HG02571 (cell line): ENCODE data around the gene TCF7L1.

ENCODE experiments used
- ATAC-seq: cut with Tn5 transposase; IDR thresholded peaks from one replicate; pipeline ENCODE4 v1.9.1; 2021; ENCODE audit warnings: mild to moderate bottlenecking, moderate library complexity; ENCODE audit not compliant: unreplicated experiment

The TCF7L1 gene

DNA sequence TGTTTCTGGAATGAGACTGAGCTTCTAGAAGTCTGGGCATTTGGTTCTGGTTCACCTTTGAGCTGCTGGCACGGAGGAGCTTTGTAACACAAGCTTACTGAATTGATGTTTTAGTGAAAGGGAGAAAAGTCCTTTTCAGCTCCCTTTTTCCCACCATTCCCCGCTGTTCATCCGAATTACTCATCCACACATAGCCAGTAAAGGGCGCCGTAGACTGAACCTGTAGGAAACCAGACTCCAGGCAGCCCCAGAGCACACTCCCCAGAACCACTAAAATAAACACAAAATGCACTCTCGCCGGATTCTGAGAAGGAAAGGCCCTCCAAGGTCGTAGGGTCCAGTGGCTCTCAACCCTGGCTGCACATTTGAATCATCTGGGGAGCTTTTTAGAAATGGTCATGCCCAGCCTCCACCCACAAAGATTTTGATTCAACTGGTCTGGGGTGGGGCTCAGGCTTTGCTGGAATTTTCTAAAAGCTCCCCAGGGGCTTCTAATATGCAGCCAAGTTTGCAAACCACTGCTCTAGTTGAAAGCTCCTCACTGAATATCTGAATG lies 29.6 kb downstream of the TCF7L1 start:
- ATAC-seq, result no peak

GRCh38 chr2:85163675-85164074 lies 30.5 kb downstream of the TCF7L1 start:
- no peak for ATAC-seq

DNA sequence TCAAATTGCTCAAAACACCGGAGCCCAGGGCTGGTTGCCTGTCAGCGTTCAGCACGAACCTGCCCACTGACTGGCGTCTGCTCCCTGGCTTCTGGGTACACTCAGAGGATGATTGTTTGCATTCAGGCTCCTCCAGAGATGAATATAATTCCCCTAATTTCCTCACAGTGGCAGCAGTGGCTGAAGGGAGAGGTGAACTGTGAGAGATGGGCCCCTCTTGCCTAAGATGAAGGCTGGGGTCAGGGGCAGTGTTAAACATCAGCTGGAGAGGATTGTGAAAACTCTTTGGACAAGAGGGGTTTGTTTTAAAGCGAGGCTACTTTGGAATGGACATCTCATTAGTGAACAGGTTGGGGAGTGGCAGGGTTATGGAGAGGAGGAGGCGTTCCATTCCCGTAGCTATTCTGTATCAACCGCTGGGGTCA lies 31.0 kb downstream of the TCF7L1 start:
- no peak for ATAC-seq

- no peak for ATAC-seq
Measured at GRCh38 chr2:85165088-85165690, 32.0 kb downstream of the TCF7L1 start.

DNA sequence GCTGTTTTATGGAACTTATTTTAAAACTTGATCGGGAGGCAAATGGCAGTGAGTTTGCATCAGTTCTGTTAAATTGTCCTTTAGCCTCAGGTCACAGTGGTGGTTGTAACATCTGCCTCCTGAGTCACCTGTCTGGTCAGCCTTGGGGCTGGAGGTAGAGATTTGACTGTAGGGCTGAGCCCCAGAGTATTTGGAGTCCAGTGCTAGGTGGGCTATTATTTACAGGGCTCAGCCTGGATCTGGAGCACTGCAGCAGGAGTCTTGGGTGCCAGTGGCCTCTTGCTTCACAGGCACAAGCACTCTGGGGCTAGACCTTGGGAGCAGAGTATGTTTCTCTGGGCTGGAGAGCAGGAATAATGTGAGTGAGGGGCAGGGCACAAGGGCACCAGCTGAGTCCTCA lies 32.8 kb downstream of the TCF7L1 start:
- no peak for ATAC-seq

DNA sequence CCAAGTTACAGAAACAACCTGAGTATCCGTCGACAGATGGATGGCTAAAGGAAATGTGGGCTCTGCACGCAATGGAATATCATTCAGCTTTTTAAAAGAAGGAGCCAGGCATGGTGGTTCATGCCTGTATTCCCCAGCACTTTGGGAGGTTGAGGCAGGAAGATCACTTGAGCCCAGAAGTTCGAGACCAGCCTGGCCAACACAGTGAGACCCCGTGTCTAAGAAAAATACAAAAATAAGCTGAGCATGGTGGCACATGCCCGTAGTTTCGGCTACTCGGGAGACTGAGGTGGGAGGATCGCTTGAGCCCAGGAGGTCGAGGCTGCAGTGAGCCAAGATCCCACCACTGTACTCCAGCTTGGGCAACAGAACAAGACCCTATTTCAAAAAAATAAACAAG lies 34.3 kb downstream of the TCF7L1 start:
- ATAC-seq, result no peak

DNA sequence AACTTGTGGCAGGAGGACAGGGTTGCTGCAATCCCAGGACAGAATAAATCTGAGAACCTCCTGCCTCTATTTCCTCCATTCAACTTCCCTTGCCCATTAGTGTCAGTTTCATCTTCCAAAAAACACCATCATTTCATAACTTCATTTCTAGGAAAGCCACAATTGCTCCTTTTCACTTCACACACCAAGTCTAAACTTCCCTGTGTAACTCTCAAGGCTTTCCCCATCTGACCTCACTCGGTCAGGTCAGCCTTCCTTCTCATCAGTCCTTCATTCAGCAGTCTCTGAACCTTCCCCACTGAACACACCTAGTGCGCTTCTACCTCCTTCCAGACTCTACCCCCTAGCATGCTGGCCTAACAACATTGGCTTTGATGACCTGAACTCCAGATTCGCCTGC lies 35.8 kb downstream of the TCF7L1 start:
- no peak for ATAC-seq

DNA sequence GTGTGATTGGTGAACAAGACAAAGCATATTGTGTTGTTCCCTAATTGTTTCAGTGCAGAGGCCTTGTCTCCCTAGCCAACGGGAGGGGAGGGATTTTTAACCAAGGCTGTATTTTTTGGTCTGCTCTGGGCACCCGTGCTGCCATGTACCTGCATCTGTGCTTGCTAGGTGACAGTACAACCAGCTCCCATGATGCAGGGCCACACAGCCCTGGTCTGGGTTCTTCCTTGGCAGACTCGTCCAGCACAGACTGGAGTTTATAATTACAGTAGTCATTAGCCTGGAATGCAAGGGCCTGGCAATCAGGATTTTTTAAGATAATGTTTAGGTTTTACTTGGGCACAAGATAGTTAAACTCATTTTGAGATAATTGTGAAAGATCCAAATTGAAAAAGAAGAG lies 36.4 kb downstream of the TCF7L1 start:
- no peak for ATAC-seq

- ATAC-seq, result no peak
Measured at GRCh38 chr2:85170938-85171475, 37.8 kb downstream of the TCF7L1 start.

DNA sequence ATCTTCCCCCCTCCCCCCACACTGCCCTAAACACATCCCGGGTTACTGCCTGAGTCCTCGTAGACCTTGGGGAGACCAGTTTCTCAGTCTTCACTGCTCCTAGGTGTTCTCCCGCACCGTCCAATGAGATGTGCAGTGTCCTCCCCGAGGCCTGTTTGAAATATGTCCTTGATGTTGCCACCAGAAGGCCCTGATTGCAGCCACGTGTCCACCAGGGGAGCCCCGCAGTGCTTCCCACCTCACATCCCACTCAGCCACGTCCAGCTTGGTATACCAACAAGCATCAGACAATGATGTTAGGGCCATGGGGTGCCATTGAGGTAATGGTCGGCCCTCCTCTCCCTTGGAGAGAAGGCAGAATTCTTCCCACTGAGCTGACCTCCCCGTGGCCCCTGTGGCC lies 38.7 kb downstream of the TCF7L1 start:
- no peak for ATAC-seq

- no peak for ATAC-seq
Measured at GRCh38 chr2:85173909-85174308, 40.7 kb downstream of the TCF7L1 start.

DNA sequence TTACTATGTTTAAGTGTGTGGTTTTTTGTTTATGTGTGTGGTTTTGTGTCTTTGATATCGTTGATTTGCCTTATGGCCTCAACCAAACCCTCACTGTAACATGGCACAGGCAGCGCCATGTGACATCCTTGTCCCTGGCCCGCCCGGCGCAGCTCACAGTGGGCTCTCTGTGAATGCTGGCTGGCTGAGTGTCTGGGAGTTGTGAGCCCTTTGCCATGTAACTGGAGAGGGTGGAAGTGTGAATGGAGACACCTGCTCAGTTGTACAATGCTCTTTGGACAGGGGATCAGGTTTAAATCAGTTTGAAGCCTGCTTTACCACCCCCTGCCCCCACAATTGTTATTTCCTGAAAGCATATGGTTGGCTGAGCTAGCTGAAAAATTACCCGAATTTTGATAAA lies 41.8 kb downstream of the TCF7L1 start:
- no peak for ATAC-seq

GRCh38 chr2:85175369-85176299 lies 42.4 kb downstream of the TCF7L1 start:
- no peak for ATAC-seq

DNA sequence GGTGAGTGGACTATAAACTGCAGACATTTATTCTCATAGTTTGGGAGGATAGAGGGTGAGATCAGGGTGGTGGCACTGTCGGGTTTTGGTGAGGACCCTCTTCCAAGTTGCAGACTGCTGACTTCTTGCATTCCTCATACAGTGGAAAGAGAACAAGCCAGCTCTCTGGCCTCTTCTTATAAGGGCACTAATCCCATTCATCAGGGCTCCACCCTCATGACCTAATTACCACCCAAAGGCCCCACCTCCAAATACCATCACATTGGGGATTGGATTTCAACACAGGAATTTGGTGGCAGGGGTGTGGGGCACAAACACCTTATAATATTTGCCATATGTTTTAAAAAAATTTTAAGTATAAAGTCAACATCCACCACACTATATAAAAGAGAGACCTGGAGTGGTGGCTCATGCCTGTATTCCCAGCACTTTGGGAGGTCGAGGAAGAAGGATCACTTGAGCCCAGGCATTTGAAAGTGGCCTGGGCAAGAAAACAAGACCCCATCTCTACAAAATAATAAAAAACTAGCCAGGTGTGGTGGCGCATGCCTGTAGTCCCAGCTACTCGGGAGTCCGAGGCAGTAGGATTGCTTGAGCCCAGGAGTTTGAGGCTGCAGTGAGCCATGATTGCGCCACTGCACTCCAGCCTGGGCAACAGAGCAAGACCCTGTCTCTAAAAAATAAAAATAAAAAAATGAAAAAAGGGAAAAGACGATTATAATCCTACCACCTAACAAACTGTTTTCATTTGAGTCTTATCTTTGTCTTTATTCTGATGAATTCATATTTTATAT lies 44.0 kb downstream of the TCF7L1 start:
- ATAC-seq, result no peak

GRCh38 chr2:85178154-85178553 lies 45.0 kb downstream of the TCF7L1 start:
- ATAC-seq, result no peak

GRCh38 chr2:85178980-85179411 lies 45.8 kb downstream of the TCF7L1 start:
- no peak for ATAC-seq

- no peak for ATAC-seq
Measured at GRCh38 chr2:85179541-85179940, 46.3 kb downstream of the TCF7L1 start.

DNA sequence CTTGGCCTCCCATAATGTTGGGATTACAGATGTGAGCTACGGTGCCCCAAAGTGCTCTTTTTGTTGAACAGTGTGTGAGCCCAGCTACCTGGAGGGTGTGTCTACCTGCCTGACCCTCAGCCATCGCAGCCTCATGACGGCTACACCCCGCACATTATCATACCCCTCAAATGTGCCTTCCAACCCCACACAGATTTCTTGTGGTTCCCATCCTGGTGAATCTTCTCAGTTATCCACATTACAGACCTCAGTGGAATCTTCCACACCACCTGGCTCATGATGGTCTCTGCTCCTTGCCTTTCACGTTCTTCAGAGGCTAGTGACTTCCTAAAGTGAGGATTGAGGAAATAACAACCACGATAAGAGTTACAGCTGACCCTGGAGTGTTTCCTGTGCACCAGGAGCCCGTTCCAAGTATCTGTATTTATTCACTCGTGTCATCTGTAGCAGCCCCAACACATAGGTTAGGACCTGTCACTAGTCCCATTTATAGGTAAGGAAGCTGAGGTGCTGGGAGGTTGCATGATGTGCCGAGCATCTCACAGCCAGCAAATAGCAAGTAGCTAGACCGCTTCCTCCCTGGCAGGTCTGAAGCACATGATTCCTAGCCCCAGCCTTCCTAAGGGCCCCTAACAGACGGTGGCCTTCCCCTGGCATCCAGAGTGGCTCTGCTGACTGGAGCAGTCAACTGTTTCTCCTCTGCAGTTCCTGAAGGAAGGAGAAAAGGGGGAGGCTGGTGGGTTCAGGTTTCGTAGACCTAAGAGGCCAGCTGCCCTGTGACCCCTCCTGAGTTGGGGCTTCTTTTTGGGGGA lies 47.3 kb downstream of the TCF7L1 start:
- no peak for ATAC-seq

DNA sequence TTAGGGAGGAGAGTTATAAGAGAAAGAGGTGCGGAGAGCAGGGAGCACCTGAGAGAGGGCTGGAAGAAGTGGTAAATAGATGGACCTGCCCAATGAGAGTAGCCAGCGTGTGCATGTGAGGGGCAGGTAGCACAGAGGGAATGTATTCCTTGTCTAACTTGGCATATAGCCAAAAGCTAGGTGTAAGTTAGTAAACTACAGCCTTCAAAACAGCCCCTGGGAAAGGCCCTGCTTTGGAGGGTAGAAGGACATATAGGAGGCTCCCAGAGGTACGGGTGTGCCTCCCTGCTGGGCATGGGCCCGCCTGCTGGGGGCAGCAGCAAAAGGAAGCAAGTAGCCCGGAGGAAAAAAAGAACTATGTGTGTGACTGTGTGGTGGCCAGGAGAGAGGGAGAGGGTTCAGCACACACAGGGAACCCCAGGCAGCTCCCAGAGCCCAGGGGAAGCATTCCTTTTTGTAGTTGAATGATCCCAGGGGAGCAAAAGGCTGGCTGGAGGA lies 48.0 kb downstream of the TCF7L1 start:
- no peak for ATAC-seq
